Measurements from ENCODE around the gene EIF4EBP2. TPM values are rescaled to one million over a fixed set of nuclear protein-coding genes. Genes with fewer than 3 reads are reported as not detected.

Gene EIF4EBP2
- total RNA-seq, 1 experiment from 2014 or later: 36.7 TPM

DNA sequence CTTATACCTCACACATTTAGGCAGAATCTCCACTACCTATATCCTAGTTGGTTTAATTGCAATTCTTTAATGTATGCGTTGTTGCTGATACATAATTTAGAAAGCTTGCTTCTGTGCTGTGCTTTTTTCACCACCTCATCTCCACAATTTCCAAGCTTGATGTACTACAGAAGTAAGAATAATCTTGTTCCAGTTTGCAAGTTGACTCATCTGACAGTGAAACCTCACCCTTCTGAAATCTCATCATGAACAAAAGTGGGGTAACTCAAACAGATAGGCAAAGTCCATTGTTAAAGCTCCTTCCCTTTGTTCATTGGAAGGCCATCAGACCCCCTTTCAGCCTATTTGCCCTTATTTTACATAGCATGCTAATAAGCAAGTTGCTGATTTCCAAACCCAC is 13.6 kb downstream of the EIF4EBP2 start:
- Histone ChIP-seq H3K79me2 (ENCODE audit: insufficient read depth, low read length) (peaks cover 37% of the 10 kb centered on the region), H3K9me2 (ENCODE audit: insufficient read depth) (no peaks in the 10 kb centered on the region), H3K27me3 (ENCODE audit: insufficient read depth, low read length) (no peaks in the 10 kb centered on the region), H4K20me1 (ENCODE audit: insufficient read depth) (peaks cover 3% of the 10 kb centered on the region; the same call in 1 of the 2 replicates), H3K4me2 (ENCODE audit: low read length) (no peak overlapping the region), H3K27ac (ENCODE audit: low read depth, low read length) (no peak overlapping the region), H3K36me3 (ENCODE audit: control insufficient read depth in 1 of 2, insufficient read depth in 2 of 2, low read length in 2 of 2) (peaks cover 0 to 20% of the 10 kb centered on the region in 2 experiments; a peak in 2 of 4 replicates), H3K9me3 (ENCODE audit: control insufficient read depth in 1 of 2, insufficient read depth in 1 of 2, low read depth in 1 of 2, low read length in 2 of 2) (no peaks in the 10 kb centered on the region), H3K4me3 (replicated peaks in 1 of 2; ENCODE audit: low read depth in 1 of 2, low read length in 2 of 2) (no peak overlapping the region), H2AFZ (ENCODE audit: low read depth, low read length, poor library complexity, severe bottlenecking) (no peak overlapping the region), H3K4me1 (ENCODE audit: control insufficient read depth in 1 of 2, insufficient read depth in 2 of 2, low read length in 2 of 2) (peaks cover 0 to 10% of the 10 kb centered on the region in 2 experiments; a peak in 2 of 4 replicates), H3K9ac (ENCODE audit: low read length) (no peak overlapping the region)
- POLR2A ChIA-PET: interaction anchor here (1.0 kb wide), 1 partner anchor 14 kb away, joined by 6 read pairs; the partner anchor contains the start of gene EIF4EBP2
- RAD21 ChIA-PET (ENCODE audit: low non-redundant PET in 1 of 2, low total read pairs in 2 of 2, uncharacterized antibody in 2 of 2, unreplicated experiment in 2 of 2): no interaction called here
- ATAC-seq (no peak), DNase-seq (ENCODE audit: low read depth, low spot score) (no peak)
- intact Hi-C loops (cut with micrococcal nuclease): no loop called here
- CTCF ChIA-PET: interaction anchor here (1.3 kb wide), 1 partner anchor 196 kb away, joined by 3 read pairs; no protein-coding TSS in a partner anchor
- TF ChIP-seq RAD21 (IDR thresholded peaks at IDR 0.05; ENCODE audit: low read depth): no peak
- no TSS peak for BruUV-seq (replicated peaks)

DNA sequence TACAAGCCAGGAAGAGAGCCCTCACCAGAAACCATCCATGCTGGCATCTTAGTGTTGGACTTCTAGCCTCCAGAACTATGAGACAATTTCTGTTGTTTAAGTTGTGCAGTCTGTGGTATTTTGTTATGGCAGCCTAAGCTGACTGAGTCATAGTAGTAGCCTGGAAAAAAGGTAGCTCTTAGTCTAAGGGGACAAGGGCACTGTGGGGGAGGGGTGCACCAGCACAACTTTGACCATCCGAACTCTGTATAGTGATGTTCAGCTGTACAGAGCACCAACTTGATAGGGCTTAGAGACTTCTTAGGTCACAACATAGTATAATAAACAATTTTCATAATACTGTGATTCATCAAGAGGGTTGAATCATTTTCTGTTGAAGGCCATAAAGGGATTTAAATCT is 14.3 kb downstream of the EIF4EBP2 start:
- no peak overlapping the region for H3K4me2 ChIP-seq (ENCODE audit: low read length)
- no peaks in the 10 kb centered on the region for H3K9me2 ChIP-seq (ENCODE audit: insufficient read depth)
- peaks cover 0 to 26% of the 10 kb centered on the region in 2 experiments; a peak in 3 of 4 replicates for H3K36me3 ChIP-seq (ENCODE audit: control insufficient read depth in 1 of 2, insufficient read depth in 2 of 2, low read length in 2 of 2)
- H3K79me2 ChIP-seq (ENCODE audit: insufficient read depth, low read length): peaks cover 31% of the 10 kb centered on the region
- no peak overlapping the region for H3K4me3 ChIP-seq (replicated peaks in 1 of 2; ENCODE audit: low read depth in 1 of 2, low read length in 2 of 2)
- intact Hi-C loops (cut with micrococcal nuclease): no loop called here
- CTCF ChIA-PET: interaction anchor here (1.3 kb wide), 1 partner anchor 196 kb away, joined by 3 read pairs; no protein-coding TSS in a partner anchor
- ATAC-seq (no peak), DNase-seq (ENCODE audit: low read depth, low spot score) (no peak)
- BruUV-seq (replicated peaks): no TSS peak
- H2AFZ ChIP-seq (ENCODE audit: low read depth, low read length, poor library complexity, severe bottlenecking): no peak overlapping the region
- RAD21 ChIA-PET (ENCODE audit: low non-redundant PET in 1 of 2, low total read pairs in 2 of 2, uncharacterized antibody in 2 of 2, unreplicated experiment in 2 of 2): no interaction called here
- peaks cover 0 to 10% of the 10 kb centered on the region in 2 experiments; a peak in 2 of 4 replicates for H3K4me1 ChIP-seq (ENCODE audit: control insufficient read depth in 1 of 2, insufficient read depth in 2 of 2, low read length in 2 of 2)
- peaks cover 3% of the 10 kb centered on the region; the same call in 1 of the 2 replicates for H4K20me1 ChIP-seq (ENCODE audit: insufficient read depth)
- H3K9ac ChIP-seq (ENCODE audit: low read length): no peak overlapping the region
- POLR2A ChIA-PET: no interaction called here
- no peaks in the 10 kb centered on the region for H3K9me3 ChIP-seq (ENCODE audit: control insufficient read depth in 1 of 2, insufficient read depth in 1 of 2, low read depth in 1 of 2, low read length in 2 of 2)
- H3K27ac ChIP-seq (ENCODE audit: low read depth, low read length): no peak overlapping the region
- no peaks in the 10 kb centered on the region for H3K27me3 ChIP-seq (ENCODE audit: insufficient read depth, low read length)
- TF ChIP-seq, protein P1, sequence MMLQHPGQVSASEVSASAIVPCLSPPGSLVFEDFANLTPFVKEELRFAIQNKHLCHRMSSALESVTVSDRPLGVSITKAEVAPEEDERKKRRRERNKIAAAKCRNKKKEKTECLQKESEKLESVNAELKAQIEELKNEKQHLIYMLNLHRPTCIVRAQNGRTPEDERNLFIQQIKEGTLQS (IDR thresholded peaks at IDR 0.05): no peak
- TF ChIP-seq, protein P2, sequence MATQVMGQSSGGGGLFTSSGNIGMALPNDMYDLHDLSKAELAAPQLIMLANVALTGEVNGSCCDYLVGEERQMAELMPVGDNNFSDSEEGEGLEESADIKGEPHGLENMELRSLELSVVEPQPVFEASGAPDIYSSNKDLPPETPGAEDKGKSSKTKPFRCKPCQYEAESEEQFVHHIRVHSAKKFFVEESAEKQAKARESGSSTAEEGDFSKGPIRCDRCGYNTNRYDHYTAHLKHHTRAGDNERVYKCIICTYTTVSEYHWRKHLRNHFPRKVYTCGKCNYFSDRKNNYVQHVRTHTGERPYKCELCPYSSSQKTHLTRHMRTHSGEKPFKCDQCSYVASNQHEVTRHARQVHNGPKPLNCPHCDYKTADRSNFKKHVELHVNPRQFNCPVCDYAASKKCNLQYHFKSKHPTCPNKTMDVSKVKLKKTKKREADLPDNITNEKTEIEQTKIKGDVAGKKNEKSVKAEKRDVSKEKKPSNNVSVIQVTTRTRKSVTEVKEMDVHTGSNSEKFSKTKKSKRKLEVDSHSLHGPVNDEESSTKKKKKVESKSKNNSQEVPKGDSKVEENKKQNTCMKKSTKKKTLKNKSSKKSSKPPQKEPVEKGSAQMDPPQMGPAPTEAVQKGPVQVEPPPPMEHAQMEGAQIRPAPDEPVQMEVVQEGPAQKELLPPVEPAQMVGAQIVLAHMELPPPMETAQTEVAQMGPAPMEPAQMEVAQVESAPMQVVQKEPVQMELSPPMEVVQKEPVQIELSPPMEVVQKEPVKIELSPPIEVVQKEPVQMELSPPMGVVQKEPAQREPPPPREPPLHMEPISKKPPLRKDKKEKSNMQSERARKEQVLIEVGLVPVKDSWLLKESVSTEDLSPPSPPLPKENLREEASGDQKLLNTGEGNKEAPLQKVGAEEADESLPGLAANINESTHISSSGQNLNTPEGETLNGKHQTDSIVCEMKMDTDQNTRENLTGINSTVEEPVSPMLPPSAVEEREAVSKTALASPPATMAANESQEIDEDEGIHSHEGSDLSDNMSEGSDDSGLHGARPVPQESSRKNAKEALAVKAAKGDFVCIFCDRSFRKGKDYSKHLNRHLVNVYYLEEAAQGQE (IDR thresholded peaks at IDR 0.05; ENCODE audit: low read depth): no peak
- no peak for TF ChIP-seq ZFX (IDR thresholded peaks at IDR 0.05)
- no peak for TF ChIP-seq CBX3 (IDR thresholded peaks at IDR 0.05; ENCODE audit: low read depth)
- no peak for TF ChIP-seq POLR2A (IDR thresholded peaks at IDR 0.05; ENCODE audit: borderline replicate concordance, extremely low read depth, insufficient read depth, insufficient read length)
- TF ChIP-seq SRF (IDR thresholded peaks at IDR 0.05; ENCODE audit: low read depth): no peak
- TF ChIP-seq SIN3A (IDR thresholded peaks at IDR 0.05; ENCODE audit: low read depth): no peak
- no peak for TF ChIP-seq CEBPB (IDR thresholded peaks at IDR 0.05; ENCODE audit: low read depth)
- TF ChIP-seq EGR1 (IDR thresholded peaks at IDR 0.05; ENCODE audit: low read depth): no peak
- TF ChIP-seq, protein P3, sequence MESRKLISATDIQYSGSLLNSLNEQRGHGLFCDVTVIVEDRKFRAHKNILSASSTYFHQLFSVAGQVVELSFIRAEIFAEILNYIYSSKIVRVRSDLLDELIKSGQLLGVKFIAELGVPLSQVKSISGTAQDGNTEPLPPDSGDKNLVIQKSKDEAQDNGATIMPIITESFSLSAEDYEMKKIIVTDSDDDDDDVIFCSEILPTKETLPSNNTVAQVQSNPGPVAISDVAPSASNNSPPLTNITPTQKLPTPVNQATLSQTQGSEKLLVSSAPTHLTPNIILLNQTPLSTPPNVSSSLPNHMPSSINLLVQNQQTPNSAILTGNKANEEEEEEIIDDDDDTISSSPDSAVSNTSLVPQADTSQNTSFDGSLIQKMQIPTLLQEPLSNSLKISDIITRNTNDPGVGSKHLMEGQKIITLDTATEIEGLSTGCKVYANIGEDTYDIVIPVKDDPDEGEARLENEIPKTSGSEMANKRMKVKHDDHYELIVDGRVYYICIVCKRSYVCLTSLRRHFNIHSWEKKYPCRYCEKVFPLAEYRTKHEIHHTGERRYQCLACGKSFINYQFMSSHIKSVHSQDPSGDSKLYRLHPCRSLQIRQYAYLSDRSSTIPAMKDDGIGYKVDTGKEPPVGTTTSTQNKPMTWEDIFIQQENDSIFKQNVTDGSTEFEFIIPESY (IDR thresholded peaks at IDR 0.05; ENCODE audit: extremely low read depth, insufficient replicate concordance, low read length): no peak
- TF ChIP-seq POLR2AphosphoS5 (IDR thresholded peaks at IDR 0.05; ENCODE audit: low read depth, low read length): no peak
- TF ChIP-seq YY1 (IDR thresholded peaks at IDR 0.05; ENCODE audit: extremely low read depth, insufficient replicate concordance, low read depth, low read length): no peak
- no peak for TF ChIP-seq EZH2phosphoT487 (IDR thresholded peaks at IDR 0.05; ENCODE audit: borderline replicate concordance)
- TF ChIP-seq ELF1 (IDR thresholded peaks at IDR 0.05; ENCODE audit: borderline replicate concordance, low read depth): no peak
- no peak for TF ChIP-seq RAD21 (IDR thresholded peaks at IDR 0.05; ENCODE audit: low read depth)
- no peak for TF ChIP-seq JUND (IDR thresholded peaks at IDR 0.05)

All from HCT116 (cell line).